Lower leg skin (tissue), 4 donors: ENCODE results near the gene CLRN3. TPM values are rescaled to one million over a fixed set of nuclear protein-coding genes. Genes with fewer than 3 reads are reported as not detected.
A peak's percentile ranks its signal among the peaks of the same experiment; 100 is the strongest.

Experiments
- DNase-seq, 2 donors: peaks; one replicate each; pipeline ENCODE4 v3.0.0-alpha.2; 2019; ENCODE audit warnings: low spot score in 2 of 2
- H3K4me3 ChIP-seq: fragments of 200-600 bp; sonication (generic); 2 replicates; pipeline ENCODE4 v1.5.1; 2017; ENCODE audit warnings: mild to moderate bottlenecking, low read depth; ENCODE audit not compliant: poor library complexity, severe bottlenecking
- CTCF ChIP-seq, 3 donors: fragments of 450-650 bp; IDR thresholded peaks; one replicate each; pipeline ENCODE4 v1.5.1; 2016; ENCODE audit warnings: antibody characterized with exemption in 3 of 3, mild to moderate bottlenecking in 3 of 3, moderate library complexity in 2 of 3
- POLR2A ChIP-seq, 2 donors: fragments of 450-650 bp; IDR thresholded peaks; one replicate each; pipeline ENCODE4 v1.6.1; 2016 to 2017; ENCODE audit warnings: antibody characterized with exemption in 2 of 2, mild to moderate bottlenecking in 1 of 2, moderate library complexity in 1 of 2
- WGBS, 2 donors: methylation state at CpG; one replicate each; pipeline ENCODE4 v1.1.5; 2018; 5-methylcytosine and 5-hydroxymethylcytosine counted together
- intact Hi-C: fragments of 100-400 bp; cut with DNase I; formaldehyde crosslinking; loops from one replicate; pipeline ENCODE4 v1.15.0; 2023; ENCODE audit warnings: low total_unique reads
- total RNA-seq, 4 donors: library from RNA; depleted of rRNA; stranded (reverse); fragments of >200 nt; gene quantifications; one replicate each; pipeline ENCODE4 v1.1.0, GENCODE V29; 2016

Gene CLRN3
- total RNA-seq, 4 donors from 2014 or later = not detected

GRCh38 chr10:127850944-127851343 is 41.8 kb downstream of the CLRN3 start:
- no peak overlapping the region for H3K4me3 ChIP-seq
- peak in 1 of 2 donors; percentile 75 for DNase-seq
- TF ChIP-seq POLR2A (IDR thresholded peaks at IDR 0.05) = no peak
- TF ChIP-seq CTCF (IDR thresholded peaks at IDR 0.05) = no peak
- intact Hi-C loops = loop anchor here (10.0 kb wide), 1 partner anchor 136 kb away; no protein-coding TSS in a partner anchor
- WGBS, 2 donors = 80 to 83% methylated on average over 10 of the region's 10 CpGs

GRCh38 chr10:127849921-127850320 is 42.8 kb downstream of the CLRN3 start:
- DNase-seq = peak in 1 of 2 donors; percentile 49
- WGBS, 2 donors = 56 to 57% methylated on average over 8 of the region's 8 CpGs
- intact Hi-C loops = loop anchor here (10.0 kb wide), 1 partner anchor 135 kb away; no protein-coding TSS in a partner anchor
- TF ChIP-seq POLR2A (IDR thresholded peaks at IDR 0.05) (no peak), CTCF (IDR thresholded peaks at IDR 0.05) (no peak)
- H3K4me3 ChIP-seq = no peak overlapping the region

GRCh38 chr10:127849224-127849623 is 43.5 kb downstream of the CLRN3 start:
- no peak overlapping the region for H3K4me3 ChIP-seq
- peak in 1 of 2 donors; percentile 54 for DNase-seq
- intact Hi-C loops = no loop called here
- TF ChIP-seq POLR2A (IDR thresholded peaks at IDR 0.05) = no peak
- no peak for TF ChIP-seq CTCF (IDR thresholded peaks at IDR 0.05)
- WGBS, 2 donors = 85 to 92% methylated on average over 8 of the region's 8 CpGs

- 78 to 81% methylated on average over 6 of the region's 6 CpGs for WGBS, 2 donors
- DNase-seq = peak in 1 of 2 donors; percentile 45
- no peak for TF ChIP-seq CTCF (IDR thresholded peaks at IDR 0.05)
- no peak for TF ChIP-seq POLR2A (IDR thresholded peaks at IDR 0.05)
- no peak overlapping the region for H3K4me3 ChIP-seq
- intact Hi-C loops = no loop called here
Observed at GRCh38 chr10:127848226-127848625, 44.5 kb downstream of the CLRN3 start.

- intact Hi-C loops = no loop called here
- DNase-seq = peak in 1 of 2 donors; percentile 54
- no peak overlapping the region for H3K4me3 ChIP-seq
- 40 to 50% methylated on average over 7 of the region's 7 CpGs for WGBS, 2 donors
- no peak for TF ChIP-seq CTCF (IDR thresholded peaks at IDR 0.05)
- no peak for TF ChIP-seq POLR2A (IDR thresholded peaks at IDR 0.05)
Observed at GRCh38 chr10:127845756-127846155, 47.0 kb downstream of the CLRN3 start.

- no peak overlapping the region for H3K4me3 ChIP-seq
- 75 to 77% methylated on average over 13 of the region's 13 CpGs for WGBS, 2 donors
- intact Hi-C loops = no loop called here
- DNase-seq = peak in 1 of 2 donors; percentile 37
- TF ChIP-seq POLR2A (IDR thresholded peaks at IDR 0.05) (no peak), CTCF (IDR thresholded peaks at IDR 0.05) (no peak)
Observed at GRCh38 chr10:127840884-127841283, 51.9 kb downstream of the CLRN3 start.
